WTC11 (cell line): ENCODE results near the gene RRP1. TPM values are rescaled to one million over a fixed set of nuclear protein-coding genes. Genes with fewer than 3 reads are reported as not detected.

Source experiments
- ATAC-seq: fragments of 200-7000 bp; cut with Tn5 transposase; 2 replicates; pipeline ENCODE4 v1.10.0; 2021; ENCODE audit warnings: mild to moderate bottlenecking, moderate library complexity
- CTCF ChIA-PET: fragments of 300-600 bp; sonication (Branson Sonifier 250); formaldehyde crosslinking; loops from one replicate; lab custom pipeline; 2021; ENCODE audit warnings: antibody characterized with exemption; lab: Charles Lee
- POLR2A ChIA-PET: fragments of 350-600 bp; sonication (Branson Sonifier 250); formaldehyde crosslinking; loops from one replicate; lab custom pipeline; 2021; ENCODE audit warnings: antibody characterized with exemption; lab: Charles Lee
- DNase-seq: peaks from one replicate; pipeline ENCODE4 v3.0.0; 2021; ENCODE audit warnings: low spot score
- H3K27ac Mint-ChIP-seq: 2 replicates; pipeline ENCODE4 v1.8.0; 2021; ENCODE audit warnings: mixed read lengths
- H3K27me3 Mint-ChIP-seq: 2 replicates; pipeline ENCODE4 v1.8.0; 2021; ENCODE audit warnings: low read depth, mild to moderate bottlenecking, moderate library complexity, mixed read lengths
- H3K36me3 Mint-ChIP-seq: 2 replicates; pipeline ENCODE4 v1.8.0; 2021; ENCODE audit warnings: mixed read lengths
- H3K4me1 Mint-ChIP-seq: 2 replicates; pipeline ENCODE4 v1.8.0; 2022; ENCODE audit warnings: mixed read lengths
- H3K4me3 Mint-ChIP-seq: 2 replicates; pipeline ENCODE4 v1.8.0; 2021; ENCODE audit warnings: mild to moderate bottlenecking, moderate library complexity, mixed read lengths
- H3K9me3 Mint-ChIP-seq: 2 replicates; pipeline ENCODE4 v1.8.0; 2021; ENCODE audit warnings: mixed read lengths
- ATF2 ChIP-seq: sonication (generic); formaldehyde crosslinking; IDR thresholded peaks from 2 replicates; pipeline ENCODE4 v1.8.1; 2022; ENCODE audit warnings: low read depth, missing genetic modification reagents, borderline replicate concordance
- CREB1 ChIP-seq: sonication (generic); formaldehyde crosslinking; IDR thresholded peaks from 2 replicates; pipeline ENCODE4 v1.8.0; 2023; ENCODE audit warnings: mild to moderate bottlenecking, missing genetic modification reagents
- CTCF ChIP-seq: fragments of 200-600 bp; IDR thresholded peaks from 2 replicates; pipeline ENCODE4 v1.8.0; 2022; ENCODE audit warnings: antibody characterized with exemption
- E2F1 ChIP-seq: sonication (generic); formaldehyde crosslinking; IDR thresholded peaks from 2 replicates; pipeline ENCODE4 v1.8.0; 2022; ENCODE audit warnings: mild to moderate bottlenecking, missing genetic modification reagents
- ELF4 ChIP-seq: sonication (generic); formaldehyde crosslinking; IDR thresholded peaks from 2 replicates; pipeline ENCODE4 v1.8.1; 2022; ENCODE audit warnings: low read depth, mild to moderate bottlenecking, moderate library complexity, missing genetic modification reagents
- EMX1 ChIP-seq: fragments of 250-450 bp; sonication (Bioruptor Pico); IDR thresholded peaks from 2 replicates; pipeline ENCODE4 v1.8.0; 2021; ENCODE audit warnings: mild to moderate bottlenecking
- ETV6 ChIP-seq: sonication (generic); formaldehyde crosslinking; IDR thresholded peaks from 2 replicates; pipeline ENCODE4 v1.8.1; 2022; ENCODE audit warnings: mild to moderate bottlenecking, missing genetic modification reagents
- FOXJ3 ChIP-seq: sonication (generic); formaldehyde crosslinking; IDR thresholded peaks from 2 replicates; pipeline ENCODE4 v1.9.0; 2021; ENCODE audit warnings: missing genetic modification reagents, mild to moderate bottlenecking, borderline replicate concordance
- GABPB1 ChIP-seq: sonication (generic); formaldehyde crosslinking; IDR thresholded peaks from 2 replicates; pipeline ENCODE4 v1.8.1; 2023; ENCODE audit warnings: mild to moderate bottlenecking, missing genetic modification reagents
- GRHL2 ChIP-seq: fragments of 250-450 bp; sonication (Bioruptor Pico); IDR thresholded peaks from 2 replicates; pipeline ENCODE4 v1.8.0; 2022; ENCODE audit warnings: mild to moderate bottlenecking, moderate library complexity; ENCODE audit not compliant: insufficient replicate concordance, severe bottlenecking
- GTF2I ChIP-seq: fragments of 250-450 bp; sonication (Bioruptor Pico); conservative IDR thresholded peaks from 2 replicates; pipeline ENCODE4 v1.4.0; 2021; ENCODE audit warnings: mild to moderate bottlenecking
- HMGXB4 ChIP-seq: sonication (generic); formaldehyde crosslinking; IDR thresholded peaks from 2 replicates; pipeline ENCODE4 v1.8.1; 2023; ENCODE audit warnings: mild to moderate bottlenecking, moderate library complexity, missing genetic modification reagents
- KAT7 ChIP-seq: sonication (generic); formaldehyde crosslinking; IDR thresholded peaks from 2 replicates; pipeline ENCODE4 v1.8.1; 2023; ENCODE audit warnings: missing genetic modification reagents, mild to moderate bottlenecking, borderline replicate concordance
- MAX ChIP-seq: sonication (generic); formaldehyde crosslinking; IDR thresholded peaks from 2 replicates; pipeline ENCODE4 v1.8.0; 2022; ENCODE audit warnings: mild to moderate bottlenecking, missing genetic modification reagents
- MYBL2 ChIP-seq: sonication (generic); formaldehyde crosslinking; IDR thresholded peaks from 2 replicates; pipeline ENCODE4 v1.8.1; 2023; ENCODE audit warnings: mild to moderate bottlenecking, moderate library complexity, missing genetic modification reagents
- NFATC4 ChIP-seq: fragments of 250-450 bp; sonication (Bioruptor Pico); IDR thresholded peaks from 2 replicates; pipeline ENCODE4 v1.9.0; 2021; ENCODE audit warnings: mild to moderate bottlenecking
- NR1H2 ChIP-seq: sonication (generic); formaldehyde crosslinking; IDR thresholded peaks from 2 replicates; pipeline ENCODE4 v1.9.0; 2021; ENCODE audit warnings: mild to moderate bottlenecking, moderate library complexity, missing genetic modification reagents
- RELA ChIP-seq: sonication (generic); formaldehyde crosslinking; IDR thresholded peaks from 2 replicates; pipeline ENCODE4 v1.8.1; 2022; ENCODE audit warnings: missing genetic modification reagents, mild to moderate bottlenecking, borderline replicate concordance
- SMAD3 ChIP-seq: sonication (generic); formaldehyde crosslinking; IDR thresholded peaks from 2 replicates; pipeline ENCODE4 v1.8.0; 2022; ENCODE audit warnings: missing genetic modification reagents, mild to moderate bottlenecking, borderline replicate concordance
- SOX15 ChIP-seq: fragments of 250-450 bp; sonication (Bioruptor Pico); IDR thresholded peaks from 2 replicates; pipeline ENCODE4 v1.9.0; 2021; ENCODE audit warnings: mild to moderate bottlenecking
- USF1 ChIP-seq: sonication (generic); formaldehyde crosslinking; IDR thresholded peaks from 2 replicates; pipeline ENCODE4 v1.8.0; 2022; ENCODE audit warnings: mild to moderate bottlenecking, missing genetic modification reagents
- ZBTB43 ChIP-seq: sonication (generic); formaldehyde crosslinking; IDR thresholded peaks from 2 replicates; pipeline ENCODE4 v1.8.1; 2023; ENCODE audit warnings: mild to moderate bottlenecking, missing genetic modification reagents
- ZNF121 ChIP-seq: sonication (generic); formaldehyde crosslinking; IDR thresholded peaks from 2 replicates; pipeline ENCODE4 v1.8.0; 2023; ENCODE audit warnings: missing genetic modification reagents
- ZNF219 ChIP-seq: sonication (generic); formaldehyde crosslinking; IDR thresholded peaks from 2 replicates; pipeline ENCODE4 v1.8.0; 2023; ENCODE audit warnings: missing genetic modification reagents, mild to moderate bottlenecking, borderline replicate concordance
- ZNF232 ChIP-seq: sonication (generic); formaldehyde crosslinking; IDR thresholded peaks from 2 replicates; pipeline ENCODE4 v1.8.0; 2022; ENCODE audit warnings: mild to moderate bottlenecking, missing genetic modification reagents
- ZNF396 ChIP-seq: fragments of 250-450 bp; sonication (Bioruptor Pico); IDR thresholded peaks from 2 replicates; pipeline ENCODE4 v1.8.0; 2021; ENCODE audit warnings: mild to moderate bottlenecking, moderate library complexity, borderline replicate concordance
- total RNA-seq: library from RNA; stranded (reverse); gene quantifications from 3 replicates; pipeline ENCODE4 v1.2.3, GENCODE V29; 2021

The RRP1 gene
- total RNA-seq, 1 experiment from 2014 or later, result 53.0 TPM

GRCh38 chr21:43808832-43809251 lies 19.5 kb downstream of the RRP1 start:
- ChIA-PET POLR2A (interaction anchor here (1.6 kb wide), 1 partner anchor 133 kb away, joined by 4 read pairs; no protein-coding TSS in a partner anchor), CTCF (interaction anchor here (1.1 to 3.1 kb wide), 3 partner anchors 19 to 167 kb away, joined by 3 to 17 read pairs (median 10); no protein-coding TSS in a partner anchor)
- ATAC-seq, result no peak
- DNase-seq, result no peak
- TF ChIP-seq ELF4 (CRISPR knock-in tag) (no peak), GRHL2 (CRISPR knock-in tag) (no peak), HMGXB4 (CRISPR knock-in tag) (no peak), SMAD3 (no peak), CREB1 (CRISPR knock-in tag) (no peak), NR1H2 (CRISPR knock-in tag) (no peak), FOXJ3 (CRISPR knock-in tag) (no peak), ZNF121 (CRISPR knock-in tag) (no peak), ZNF232 (CRISPR knock-in tag) (no peak), USF1 (no peak), MAX (CRISPR knock-in tag) (no peak), KAT7 (CRISPR knock-in tag) (no peak)
- Mint-ChIP-seq H3K9me3 (no peaks in the 10 kb centered on the region), H3K36me3 (peaks cover 2% of the 10 kb centered on the region; the same call in 1 of the 2 replicates), H3K4me1 (peaks cover 13% of the 10 kb centered on the region), H3K27me3 (no peaks in the 10 kb centered on the region), H3K4me3 (no peak overlapping the region), H3K27ac (no peak overlapping the region)

GRCh38 chr21:43809346-43809799 lies 20.0 kb downstream of the RRP1 start:
- Mint-ChIP-seq H3K9me3 (no peaks in the 10 kb centered on the region), H3K4me3 (no peak overlapping the region), H3K27ac (no peak overlapping the region; the same call in 1 of the 2 replicates)
- DNase-seq (no peak), ATAC-seq (no peak)
- TF ChIP-seq NFATC4 (CRISPR knock-in tag) (no peak), ATF2 (CRISPR knock-in tag) (no peak), CTCF (no peak), GABPB1 (no peak), ZNF232 (CRISPR knock-in tag) (no peak), SOX15 (CRISPR knock-in tag) (no peak), ZBTB43 (CRISPR knock-in tag) (no peak), ETV6 (CRISPR knock-in tag) (no peak), RELA (CRISPR knock-in tag) (no peak), ZNF219 (CRISPR knock-in tag) (no peak), EMX1 (no peak), ZNF396 (CRISPR knock-in tag) (no peak), MYBL2 (no peak), GTF2I (CRISPR knock-in tag) (no peak), E2F1 (no peak)
- TF ChIP-seq, all 79 proteins: peak for 0
- POLR2A ChIA-PET, result interaction anchor here (1.6 kb wide), 1 partner anchor 132 kb away, joined by 4 read pairs; no protein-coding TSS in a partner anchor
- CTCF ChIA-PET, result interaction anchor here (0.7 to 3.1 kb wide), 5 partner anchors 19 to 166 kb away, joined by 3 to 17 read pairs (median 8); no protein-coding TSS in a partner anchor
- Mint-ChIP-seq H3K36me3 (no peaks in the 10 kb centered on the region), H3K4me1 (peaks cover 16% of the 10 kb centered on the region), H3K27me3 (no peaks in the 10 kb centered on the region)
